MCF 10A (cell line): Measurements from ENCODE around the gene SLC7A9. TPM values are rescaled to one million over a fixed set of nuclear protein-coding genes. Genes with fewer than 3 reads are reported as not detected.

ENCODE experiments used
- BruUV-seq: library from RNA; stranded (reverse); fragments of 400-500 nt; replicated peaks from 2 replicates; lab custom pipeline; 2021; lab: Mats Ljungman, UMichigan
- CTCF ChIA-PET: fragments of 300-600 bp; sonication (Branson Sonifier 250); formaldehyde crosslinking; extraction: SDS; loops from one replicate; lab custom pipeline; 2021; ENCODE audit warnings: antibody characterized with exemption, inconsistent platforms; lab: Yijun Ruan, JAX
- POLR2A ChIA-PET: fragments of 300-600, 350-650 bp; sonication (Branson Sonifier 250); formaldehyde crosslinking; extraction: SDS; loops from one replicate; lab custom pipeline; 2020; ENCODE audit warnings: antibody characterized with exemption, inconsistent platforms; lab: Yijun Ruan, JAX
- DNase-seq: peaks from one replicate; pipeline ENCODE4 v3.0.0-alpha.2; 2018; ENCODE audit not compliant: unreplicated experiment
- H3K27ac Mint-ChIP-seq: one replicate; pipeline ENCODE4 v1.8.0; 2022; ENCODE audit warnings: mild to moderate bottlenecking, low read depth, mixed read lengths; ENCODE audit not compliant: unreplicated experiment
- H3K27me3 Mint-ChIP-seq: one replicate; pipeline ENCODE4 v1.8.0; 2022; ENCODE audit warnings: mixed read lengths; ENCODE audit not compliant: insufficient read depth, unreplicated experiment
- H3K36me3 Mint-ChIP-seq: one replicate; pipeline ENCODE4 v1.8.0; 2022; ENCODE audit warnings: mild to moderate bottlenecking, moderate library complexity, mixed read lengths; ENCODE audit not compliant: insufficient read depth, unreplicated experiment
- H3K4me1 Mint-ChIP-seq: one replicate; pipeline ENCODE4 v1.8.0; 2022; ENCODE audit warnings: mixed read lengths; ENCODE audit not compliant: insufficient read depth, unreplicated experiment
- H3K4me3 Mint-ChIP-seq: one replicate; pipeline ENCODE4 v1.8.0; 2022; ENCODE audit warnings: mild to moderate bottlenecking, moderate library complexity, mixed read lengths; ENCODE audit not compliant: unreplicated experiment
- H3K9me3 Mint-ChIP-seq: one replicate; pipeline ENCODE4 v1.8.0; 2022; ENCODE audit warnings: mixed read lengths; ENCODE audit not compliant: unreplicated experiment
- CTCF ChIP-seq: fragments of 200-600 bp; IDR thresholded peaks from one replicate; pipeline ENCODE4 v1.8.0; 2022; ENCODE audit warnings: antibody characterized with exemption, mild to moderate bottlenecking; ENCODE audit not compliant: unreplicated experiment
- intact Hi-C: fragments of 100-400 bp; cut with micrococcal nuclease; formaldehyde crosslinking; loops from 2 replicates; pipeline ENCODE4 v1.14.1; 2022
- total RNA-seq: library from RNA; stranded (reverse); gene quantifications from 2 replicates; pipeline ENCODE4 v1.2.3, GENCODE V29; 2022

SLC7A9 gene
- total RNA-seq, 1 experiment from 2014 or later: not detected

DNA sequence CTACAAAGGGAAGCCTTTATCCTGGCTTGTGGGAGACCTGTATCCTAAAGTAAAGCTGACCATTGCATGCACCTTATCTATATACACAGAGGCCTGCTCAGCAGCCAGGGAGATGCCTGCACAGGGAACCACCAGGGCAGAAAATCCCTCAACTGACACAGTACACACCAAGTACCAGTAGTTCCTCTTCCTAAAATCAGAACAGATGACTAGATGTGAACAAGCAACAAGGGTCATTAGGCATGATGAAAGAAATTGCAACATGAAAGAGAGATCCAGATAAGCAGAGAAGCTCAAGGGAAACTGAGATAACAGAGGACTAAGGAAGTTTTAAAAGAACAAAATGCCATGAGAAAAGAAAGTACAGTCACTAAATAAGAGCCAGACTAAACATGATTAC lies 39.7 kb upstream of the SLC7A9 start:
- Mint-ChIP-seq H3K36me3 (peaks cover 14% of the 10 kb centered on the region), H3K4me3 (no peak overlapping the region), H3K27me3 (no peaks in the 10 kb centered on the region), H3K27ac (no peak overlapping the region), H3K9me3 (no peaks in the 10 kb centered on the region), H3K4me1 (peaks cover 6% of the 10 kb centered on the region)
- intact Hi-C loops: no loop called here
- ChIA-PET CTCF (interaction anchor here (0.7 to 1.2 kb wide), 2 partner anchors 25 to 309 kb away, joined by 3 read pairs; no protein-coding TSS in a partner anchor), POLR2A (interaction anchor here (0.7 kb wide), 1 partner anchor 15 kb away, joined by 3 read pairs; no protein-coding TSS in a partner anchor)
- DNase-seq: no peak
- BruUV-seq: no TSS peak
- TF ChIP-seq CTCF: no peak

DNA sequence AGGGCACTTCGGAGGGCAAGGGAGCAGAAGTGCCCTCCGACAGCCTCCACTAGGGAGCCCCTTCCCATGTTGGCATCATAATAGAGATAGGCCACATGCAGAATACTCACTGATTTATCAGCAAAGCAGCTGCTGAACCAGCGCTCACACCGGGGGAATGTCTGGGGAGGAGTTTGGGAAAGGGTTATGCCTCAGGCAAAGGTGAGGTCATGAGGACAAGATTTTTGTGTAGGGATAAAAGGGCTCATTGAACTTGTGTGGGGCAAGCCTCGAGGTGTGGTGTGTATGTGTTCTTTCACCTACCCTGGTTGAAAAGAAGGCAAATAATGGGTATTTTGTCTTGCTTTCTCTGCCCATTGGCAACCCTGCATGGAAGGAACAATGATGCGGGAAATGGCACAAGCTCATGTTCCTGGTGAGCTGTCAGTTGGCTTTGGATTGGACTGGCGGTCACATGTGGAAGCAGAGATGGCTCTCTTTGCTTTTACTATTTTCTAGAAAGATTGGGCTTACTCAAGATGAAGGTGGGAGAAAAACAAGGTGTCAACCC lies 39.1 kb upstream of the SLC7A9 start:
- Mint-ChIP-seq H3K27me3 (no peaks in the 10 kb centered on the region), H3K27ac (peak overlapping the region; percentile 39), H3K4me1 (peaks cover 6% of the 10 kb centered on the region), H3K36me3 (peaks cover 9% of the 10 kb centered on the region), H3K9me3 (no peaks in the 10 kb centered on the region), H3K4me3 (no peak overlapping the region)
- TF ChIP-seq CTCF: no peak
- ChIA-PET CTCF (interaction anchor here (0.7 to 1.2 kb wide), 5 partner anchors 8 to 364 kb away, joined by 3 read pairs; no protein-coding TSS in a partner anchor), POLR2A (interaction anchor here (0.7 kb wide), 1 partner anchor 14 kb away, joined by 3 read pairs; no protein-coding TSS in a partner anchor)
- peak; percentile 5 for DNase-seq
- BruUV-seq: no TSS peak
- intact Hi-C loops: no loop called here

GRCh38 chr19:32902448-32902847 lies 32.9 kb upstream of the SLC7A9 start:
- Mint-ChIP-seq H3K4me3 (no peak overlapping the region), H3K27me3 (no peaks in the 10 kb centered on the region), H3K27ac (no peak overlapping the region), H3K9me3 (no peaks in the 10 kb centered on the region), H3K4me1 (no peaks in the 10 kb centered on the region), H3K36me3 (peaks cover 20% of the 10 kb centered on the region)
- no TSS peak for BruUV-seq
- DNase-seq: no peak
- POLR2A ChIA-PET: no interaction called here
- intact Hi-C loops: no loop called here
- CTCF ChIA-PET: no interaction called here
- no peak for TF ChIP-seq CTCF

- Mint-ChIP-seq H3K36me3 (peaks cover 21% of the 10 kb centered on the region), H3K9me3 (no peaks in the 10 kb centered on the region), H3K4me3 (no peak overlapping the region), H3K27ac (no peak overlapping the region), H3K4me1 (no peaks in the 10 kb centered on the region), H3K27me3 (no peaks in the 10 kb centered on the region)
- no peak for DNase-seq
- ChIA-PET CTCF (interaction anchor here (1.0 kb wide), 1 partner anchor 14 kb away, joined by 5 read pairs; no protein-coding TSS in a partner anchor), POLR2A (no interaction called here)
- intact Hi-C loops: no loop called here
- no TSS peak for BruUV-seq
- TF ChIP-seq CTCF: no peak
Measured at GRCh38 chr19:32901504-32902161, 32.1 kb upstream of the SLC7A9 start.
